Effector memory CD8-positive, alpha-beta T cell (primary cell): ENCODE results near the gene STEAP3.

Source experiments
- ATAC-seq: fragments of 150-1000 bp; cut with Tn5 transposase; replicated peaks from 2 replicates; pipeline ENCODE4 v1.10.0; 2021; ENCODE audit warnings: mild to moderate bottlenecking, moderate library complexity
- DNase-seq, 3 experiments: peaks; one replicate each; pipeline ENCODE4 v3.0.0; 2021
- H3K27ac Mint-ChIP-seq, 2 donors: one replicate each; pipeline ENCODE4 v1.8.0; 2022; ENCODE audit warnings: mild to moderate bottlenecking in 2 of 2, mixed read lengths in 2 of 2, moderate library complexity in 2 of 2
- H3K27me3 Mint-ChIP-seq, 2 donors: one replicate each; pipeline ENCODE4 v1.8.0; 2022; ENCODE audit warnings: mixed read lengths in 2 of 2
- H3K36me3 Mint-ChIP-seq: one replicate; pipeline ENCODE4 v1.8.0; 2022; ENCODE audit warnings: mild to moderate bottlenecking, moderate library complexity, mixed read lengths; ENCODE audit not compliant: insufficient read depth
- H3K4me1 Mint-ChIP-seq, 2 donors: one replicate each; pipeline ENCODE4 v1.8.0; 2022; ENCODE audit warnings: low read depth in 2 of 2, mixed read lengths in 2 of 2
- H3K4me3 Mint-ChIP-seq, 2 donors: one replicate each; pipeline ENCODE4 v1.8.0; 2022; ENCODE audit warnings: mild to moderate bottlenecking in 2 of 2, mixed read lengths in 2 of 2, moderate library complexity in 2 of 2
- H3K9me3 Mint-ChIP-seq, 2 donors: one replicate each; pipeline ENCODE4 v1.8.0; 2022; ENCODE audit warnings: mixed read lengths in 2 of 2

STEAP3 gene

DNA sequence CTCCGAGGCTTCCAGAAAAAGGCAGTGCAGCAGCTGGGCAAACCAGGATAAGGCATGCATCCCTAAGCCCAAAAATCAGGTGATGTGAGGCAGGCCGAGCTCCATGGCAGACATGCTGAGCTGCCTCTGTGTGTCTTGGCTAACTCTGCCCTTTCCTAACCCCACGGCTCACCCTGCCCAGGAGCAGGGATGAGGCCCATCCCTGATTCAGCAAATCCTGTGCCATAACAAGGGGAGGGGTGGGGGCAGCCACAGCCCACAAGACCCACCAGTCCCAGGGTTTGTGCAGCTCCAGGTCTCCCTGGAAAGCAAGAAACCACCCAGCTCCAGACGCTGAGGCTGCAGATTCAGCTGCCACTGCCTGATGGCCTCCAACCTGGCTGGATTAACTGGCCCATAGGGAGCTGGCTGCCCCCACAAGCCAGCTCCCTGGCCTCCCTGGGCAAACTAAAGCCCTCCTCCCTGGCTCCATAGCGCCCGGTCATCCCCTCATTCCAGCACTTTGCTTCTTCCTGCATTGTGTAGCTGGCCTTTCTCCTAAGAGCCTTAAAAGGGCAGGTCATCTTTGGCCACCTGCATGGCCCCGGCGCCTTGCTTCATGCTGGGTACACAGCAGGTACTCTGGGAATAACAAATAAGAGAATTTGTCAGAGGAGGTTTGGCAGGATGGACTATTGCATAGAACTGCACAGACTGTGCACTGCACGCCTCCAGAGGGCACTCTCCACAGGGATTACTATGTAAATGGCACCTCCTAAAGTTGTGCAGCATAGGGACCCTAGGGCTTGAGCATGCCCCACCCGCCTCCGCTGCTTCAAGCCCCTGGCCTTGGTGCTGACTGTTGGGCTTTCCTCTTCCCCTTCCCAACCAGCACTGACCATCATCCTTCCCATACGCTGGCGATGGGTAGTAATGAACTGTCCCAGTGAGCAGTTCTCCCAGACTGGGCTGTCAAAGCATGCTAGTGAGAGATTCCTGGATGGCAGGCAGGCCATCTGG, 10.7 kb downstream of the STEAP3 start:
- H3K27me3 Mint-ChIP-seq = peaks cover 10 to 12% of the 10 kb centered on the region in 2 donors
- H3K4me1 Mint-ChIP-seq = peaks cover 8 to 12% of the 10 kb centered on the region in 2 donors
- H3K4me3 Mint-ChIP-seq = no peak overlapping the region
- no peak for DNase-seq
- H3K36me3 Mint-ChIP-seq = peaks cover 3% of the 10 kb centered on the region
- ATAC-seq = no peak
- no peaks in the 10 kb centered on the region for H3K9me3 Mint-ChIP-seq
- no peak overlapping the region for H3K27ac Mint-ChIP-seq

DNA sequence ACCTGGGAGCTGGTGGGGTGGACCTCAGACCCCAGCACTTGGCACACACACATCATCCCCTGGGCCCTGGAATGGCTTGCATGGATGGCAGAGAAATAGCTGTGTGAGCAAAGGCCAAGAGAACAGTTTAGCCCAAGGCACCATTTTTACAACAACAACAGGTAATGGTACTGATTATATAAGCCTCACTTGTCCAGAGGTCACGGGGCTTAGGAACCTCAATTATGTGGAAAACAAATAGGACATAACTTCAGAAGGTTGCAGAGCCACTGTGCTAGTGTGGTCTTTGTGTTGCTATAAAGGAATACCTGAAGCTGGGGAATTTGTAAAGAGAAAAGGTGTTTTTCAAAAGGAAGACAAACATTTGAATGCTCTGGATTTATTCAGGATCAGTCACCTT, 13.2 kb downstream of the STEAP3 start:
- Mint-ChIP-seq H3K36me3 (peaks cover 3% of the 10 kb centered on the region), H3K27me3 (peaks cover 17 to 18% of the 10 kb centered on the region in 2 donors), H3K4me1 (peaks cover 8 to 12% of the 10 kb centered on the region in 2 donors), H3K9me3 (no peaks in the 10 kb centered on the region), H3K27ac (no peak overlapping the region), H3K4me3 (no peak overlapping the region)
- ATAC-seq (no peak), DNase-seq (no peak)

- H3K27me3 Mint-ChIP-seq = peaks cover 16 to 18% of the 10 kb centered on the region in 2 donors
- no peaks in the 10 kb centered on the region for H3K9me3 Mint-ChIP-seq
- peaks cover 3% of the 10 kb centered on the region for H3K36me3 Mint-ChIP-seq
- DNase-seq = no peak
- H3K27ac Mint-ChIP-seq = no peak overlapping the region
- H3K4me1 Mint-ChIP-seq = peaks cover 8 to 12% of the 10 kb centered on the region in 2 donors
- no peak overlapping the region for H3K4me3 Mint-ChIP-seq
- no peak for ATAC-seq
These were observed 16.9 kb downstream of the STEAP3 start for GRCh38 chr2:119240311-119241204.

GRCh38 chr2:119241205-119241532, 17.5 kb downstream of the STEAP3 start:
- no peak overlapping the region for H3K4me3 Mint-ChIP-seq
- DNase-seq (no peak), ATAC-seq (no peak)
- H3K36me3 Mint-ChIP-seq = peaks cover 2% of the 10 kb centered on the region
- peaks cover 8 to 12% of the 10 kb centered on the region in 2 donors for H3K4me1 Mint-ChIP-seq
- no peaks in the 10 kb centered on the region for H3K9me3 Mint-ChIP-seq
- H3K27ac Mint-ChIP-seq = no peak overlapping the region
- peaks cover 11 to 18% of the 10 kb centered on the region in 2 donors for H3K27me3 Mint-ChIP-seq

DNA sequence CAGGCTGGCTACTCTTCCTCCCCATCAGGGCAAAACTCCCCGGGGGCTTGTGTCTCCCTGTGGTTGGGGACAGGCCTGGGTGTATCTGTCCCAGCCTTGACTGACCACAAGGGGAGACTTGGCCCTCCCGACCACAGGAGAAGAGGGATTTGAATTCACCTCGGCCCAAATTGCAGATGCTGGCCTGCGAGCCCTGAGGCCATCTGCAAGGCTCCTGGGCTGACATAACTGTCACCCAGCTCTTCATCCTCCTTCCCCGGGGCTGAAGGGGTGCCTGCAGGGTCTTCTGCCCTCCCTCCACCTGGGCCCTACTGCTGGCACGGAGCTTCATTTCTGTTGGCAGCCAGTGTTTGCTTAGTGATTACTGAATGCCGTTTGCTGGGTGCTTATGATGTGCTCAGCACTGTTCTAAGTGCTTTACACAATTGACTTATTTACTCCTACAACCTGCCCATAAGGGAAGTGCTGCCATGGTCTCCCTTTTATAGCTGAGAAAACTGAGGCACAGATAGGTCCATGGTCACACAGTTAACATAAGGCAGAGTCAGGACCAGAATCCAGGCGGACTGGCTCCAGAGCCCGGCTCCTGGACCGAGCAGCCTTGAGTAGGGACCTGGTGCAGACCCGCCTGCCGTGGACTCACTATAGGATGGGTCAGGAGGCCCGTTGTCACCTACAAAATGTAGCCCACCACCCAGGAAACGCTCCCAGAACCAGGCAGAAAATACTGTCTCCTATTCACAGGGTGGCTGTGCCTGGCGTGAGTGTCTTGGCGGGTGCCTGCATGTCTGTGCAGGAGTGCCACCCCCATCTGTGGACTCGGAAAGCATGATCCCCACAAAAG, 18.9 kb downstream of the STEAP3 start:
- DNase-seq (no peak), ATAC-seq (no peak)
- no peak overlapping the region for H3K27ac Mint-ChIP-seq
- peaks cover 11 to 24% of the 10 kb centered on the region in 2 donors for H3K27me3 Mint-ChIP-seq
- no peaks in the 10 kb centered on the region for H3K36me3 Mint-ChIP-seq
- H3K4me1 Mint-ChIP-seq = peaks cover 3 to 9% of the 10 kb centered on the region in 2 donors
- no peak overlapping the region for H3K4me3 Mint-ChIP-seq
- no peaks in the 10 kb centered on the region for H3K9me3 Mint-ChIP-seq

GRCh38 chr2:119243621-119244020, 20.0 kb downstream of the STEAP3 start:
- ATAC-seq = no peak
- H3K9me3 Mint-ChIP-seq = no peaks in the 10 kb centered on the region
- H3K4me1 Mint-ChIP-seq = no peaks in the 10 kb centered on the region
- no peak for DNase-seq
- no peak overlapping the region for H3K27ac Mint-ChIP-seq
- no peak overlapping the region for H3K4me3 Mint-ChIP-seq
- no peaks in the 10 kb centered on the region for H3K36me3 Mint-ChIP-seq
- peaks cover 21 to 29% of the 10 kb centered on the region in 2 donors for H3K27me3 Mint-ChIP-seq

GRCh38 chr2:119245076-119245840, 21.6 kb downstream of the STEAP3 start:
- DNase-seq = no peak
- H3K9me3 Mint-ChIP-seq = no peaks in the 10 kb centered on the region
- H3K36me3 Mint-ChIP-seq = no peaks in the 10 kb centered on the region
- no peaks in the 10 kb centered on the region for H3K4me1 Mint-ChIP-seq
- H3K27me3 Mint-ChIP-seq = peaks cover 21 to 35% of the 10 kb centered on the region in 2 donors
- no peak overlapping the region for H3K27ac Mint-ChIP-seq
- ATAC-seq = no peak
- H3K4me3 Mint-ChIP-seq = no peak overlapping the region

GRCh38 chr2:119245841-119246230, 22.2 kb downstream of the STEAP3 start:
- DNase-seq = no peak
- ATAC-seq = no peak
- H3K27ac Mint-ChIP-seq = no peak overlapping the region
- no peaks in the 10 kb centered on the region for H3K4me1 Mint-ChIP-seq
- peaks cover 21 to 35% of the 10 kb centered on the region in 2 donors for H3K27me3 Mint-ChIP-seq
- H3K4me3 Mint-ChIP-seq = no peak overlapping the region
- H3K36me3 Mint-ChIP-seq = no peaks in the 10 kb centered on the region
- H3K9me3 Mint-ChIP-seq = no peaks in the 10 kb centered on the region

- no peak overlapping the region for H3K27ac Mint-ChIP-seq
- H3K36me3 Mint-ChIP-seq = no peaks in the 10 kb centered on the region
- no peaks in the 10 kb centered on the region for H3K4me1 Mint-ChIP-seq
- no peak for ATAC-seq
- DNase-seq = no peak
- H3K27me3 Mint-ChIP-seq = peaks cover 25 to 46% of the 10 kb centered on the region in 2 donors
- no peaks in the 10 kb centered on the region for H3K9me3 Mint-ChIP-seq
- H3K4me3 Mint-ChIP-seq = no peak overlapping the region
These were observed 23.5 kb downstream of the STEAP3 start for GRCh38 chr2:119246884-119247843.

DNA sequence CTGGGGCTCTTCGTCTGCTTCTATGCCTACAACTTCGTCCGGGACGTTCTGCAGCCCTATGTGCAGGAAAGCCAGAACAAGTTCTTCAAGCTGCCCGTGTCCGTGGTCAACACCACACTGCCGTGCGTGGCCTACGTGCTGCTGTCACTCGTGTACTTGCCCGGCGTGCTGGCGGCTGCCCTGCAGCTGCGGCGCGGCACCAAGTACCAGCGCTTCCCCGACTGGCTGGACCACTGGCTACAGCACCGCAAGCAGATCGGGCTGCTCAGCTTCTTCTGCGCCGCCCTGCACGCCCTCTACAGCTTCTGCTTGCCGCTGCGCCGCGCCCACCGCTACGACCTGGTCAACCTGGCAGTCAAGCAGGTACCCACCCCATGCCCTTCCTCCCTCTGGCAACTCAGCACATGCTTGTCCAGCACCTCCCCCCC, 24.2 kb downstream of the STEAP3 start:
- ATAC-seq = no peak
- no peaks in the 10 kb centered on the region for H3K9me3 Mint-ChIP-seq
- no peaks in the 10 kb centered on the region for H3K36me3 Mint-ChIP-seq
- DNase-seq = no peak
- peaks cover 26 to 53% of the 10 kb centered on the region in 2 donors for H3K27me3 Mint-ChIP-seq
- no peaks in the 10 kb centered on the region for H3K4me1 Mint-ChIP-seq
- no peak overlapping the region for H3K4me3 Mint-ChIP-seq
- no peak overlapping the region for H3K27ac Mint-ChIP-seq

GRCh38 chr2:119248311-119248710, 24.7 kb downstream of the STEAP3 start:
- Mint-ChIP-seq H3K9me3 (no peaks in the 10 kb centered on the region), H3K27me3 (peaks cover 26 to 57% of the 10 kb centered on the region in 2 donors), H3K27ac (no peak overlapping the region), H3K4me1 (no peaks in the 10 kb centered on the region), H3K4me3 (no peak overlapping the region), H3K36me3 (no peaks in the 10 kb centered on the region)
- DNase-seq (no peak), ATAC-seq (no peak)
